Fibroblast of mammary gland (primary cell): ENCODE data around the gene KCNIP4.
A peak's percentile ranks its signal among the peaks of the same experiment; 100 is the strongest.

Source experiments
- DNase-seq: peaks from one replicate; pipeline ENCODE4 v3.0.0-alpha.2; 2010; ENCODE audit warnings: low read depth
- H3K4me3 ChIP-seq: 2 replicates; pipeline ENCODE4 v1.5.1; 2011; ENCODE audit warnings: low read depth, mild to moderate bottlenecking, low read length, moderate library complexity; ENCODE audit not compliant: control insufficient read depth
- CTCF ChIP-seq: conservative IDR thresholded peaks from 2 replicates; pipeline ENCODE4 v1.5.1; 2011; ENCODE audit warnings: low read depth, low read length, inconsistent platforms; ENCODE audit not compliant: control insufficient read depth, insufficient read depth

Gene KCNIP4

GRCh38 chr4:21454201-21454600 is 494.4 kb downstream of the KCNIP4 start:
- no peak for DNase-seq
- no peak overlapping the region for H3K4me3 ChIP-seq
- no peak for TF ChIP-seq CTCF

GRCh38 chr4:21452931-21453330 is 495.6 kb downstream of the KCNIP4 start:
- no peak for DNase-seq
- TF ChIP-seq CTCF: no peak
- no peak overlapping the region for H3K4me3 ChIP-seq

GRCh38 chr4:21451032-21451431 is 497.5 kb downstream of the KCNIP4 start:
- no peak for TF ChIP-seq CTCF
- DNase-seq: peak; percentile 75
- H3K4me3 ChIP-seq: no peak overlapping the region

- H3K4me3 ChIP-seq: no peak overlapping the region
- TF ChIP-seq CTCF: no peak
- no peak for DNase-seq
Measured at GRCh38 chr4:21450331-21450730, 498.2 kb downstream of the KCNIP4 start.

GRCh38 chr4:21447301-21448054 is 501.1 kb downstream of the KCNIP4 start:
- DNase-seq: no peak

GRCh38 chr4:21420166-21420565 is 528.4 kb downstream of the KCNIP4 start:
- no peak for TF ChIP-seq CTCF
- H3K4me3 ChIP-seq: no peak overlapping the region
- no peak for DNase-seq

More at GRCh38 chr4:21447301-21448054, 501.1 kb downstream of the KCNIP4 start:
- no peak overlapping the region for H3K4me3 ChIP-seq
- TF ChIP-seq CTCF: no peak
